ENCODE data around the gene OMP. TPM values are rescaled to one million over a fixed set of nuclear protein-coding genes. Genes with fewer than 3 reads are reported as not detected.
"Not testable (repeated sequence)": the region's sequence is repeated elsewhere in the genome, so short reads cannot be mapped to it uniquely, and the experiment has no call there.

OMP gene
- total and polyA plus RNA-seq, 2 experiments from 2014 or later = not detected

- H3K9me3 ChIP-seq (ENCODE audit: low read depth) = no peaks in the 10 kb centered on the region
- H3K4me1 ChIP-seq (ENCODE audit: insufficient read depth) = peaks cover 2% of the 10 kb centered on the region
- no peak overlapping the region for H3K4me2 ChIP-seq
- H2AFZ ChIP-seq = no peak overlapping the region
- H3K27me3 ChIP-seq = no peaks in the 10 kb centered on the region
- no peak overlapping the region for H3K4me3 ChIP-seq
- no peak for TF ChIP-seq EZH2 (IDR thresholded peaks at IDR 0.05; ENCODE audit: borderline replicate concordance)
- TF ChIP-seq EZH2phosphoT487 (IDR thresholded peaks at IDR 0.05; ENCODE audit: low read depth, severe bottlenecking, unreplicated experiment) = no peak
- TF ChIP-seq CTCF (IDR thresholded peaks at IDR 0.05; ENCODE audit: poor library complexity) = no peak
- no peaks in the 10 kb centered on the region for H3K9me2 ChIP-seq (replicated peaks; ENCODE audit: insufficient read depth)
- WGBS (ENCODE audit: low lambda C conversion rate, missing lambda C conversion rate) = 88% methylated on average over 5 of the region's 8 CpGs
- DNase-seq (ENCODE audit: low spot score) = no peak
- no peaks in the 10 kb centered on the region for H4K20me1 ChIP-seq (ENCODE audit: insufficient read depth, poor library complexity, severe bottlenecking)
- H3K27ac ChIP-seq = peak overlapping the region; percentile 58
- no peaks in the 10 kb centered on the region for H3K36me3 ChIP-seq (replicated peaks; ENCODE audit: insufficient read depth, low read depth)
- H3K79me2 ChIP-seq = no peaks in the 10 kb centered on the region
Observed at GRCh38 chr11:77096591-77097019, 6.0 kb upstream of the OMP start.

- whole genome bisulfite sequencing (ENCODE audit: low lambda C conversion rate, missing lambda C conversion rate) = 86% methylated on average over 4 of the region's 4 CpGs
- not testable (repeated sequence) for H3K27ac ChIP-seq; H3K9me3 ChIP-seq (ENCODE audit: low read depth); DNase-seq (ENCODE audit: low spot score); H3K27me3 ChIP-seq; H3K36me3 ChIP-seq (replicated peaks; ENCODE audit: insufficient read depth, low read depth); H3K4me3 ChIP-seq; H3K4me2 ChIP-seq; H3K4me1 ChIP-seq (ENCODE audit: insufficient read depth); H2AFZ ChIP-seq; H3K9me2 ChIP-seq (replicated peaks; ENCODE audit: insufficient read depth); H4K20me1 ChIP-seq (ENCODE audit: insufficient read depth, poor library complexity, severe bottlenecking); H3K79me2 ChIP-seq
Observed at GRCh38 chr11:77097180-77097579, 5.5 kb upstream of the OMP start.

GRCh38 chr11:77100166-77101042, 2.2 kb upstream of the OMP start:
- Histone ChIP-seq H3K27ac (no peak overlapping the region), H3K27me3 (no peaks in the 10 kb centered on the region), H3K9me3 (ENCODE audit: low read depth) (no peaks in the 10 kb centered on the region), H3K4me2 (no peak overlapping the region), H2AFZ (no peak overlapping the region), H3K36me3 (replicated peaks; ENCODE audit: insufficient read depth, low read depth) (no peaks in the 10 kb centered on the region), H3K4me3 (no peak overlapping the region), H3K9me2 (replicated peaks; ENCODE audit: insufficient read depth) (no peaks in the 10 kb centered on the region), H3K4me1 (ENCODE audit: insufficient read depth) (peaks cover 2% of the 10 kb centered on the region), H4K20me1 (ENCODE audit: insufficient read depth, poor library complexity, severe bottlenecking) (no peaks in the 10 kb centered on the region), H3K79me2 (no peaks in the 10 kb centered on the region)
- no peak for DNase-seq (ENCODE audit: low spot score)
- TF ChIP-seq CTCF (IDR thresholded peaks at IDR 0.05; ENCODE audit: poor library complexity) (no peak), EZH2 (IDR thresholded peaks at IDR 0.05; ENCODE audit: borderline replicate concordance) (no peak), EZH2phosphoT487 (IDR thresholded peaks at IDR 0.05; ENCODE audit: low read depth, severe bottlenecking, unreplicated experiment) (no peak)
- 98% methylated on average over 12 of the region's 14 CpGs for WGBS (ENCODE audit: low lambda C conversion rate, missing lambda C conversion rate)

- H3K4me3 ChIP-seq = no peak overlapping the region
- TF ChIP-seq CTCF (IDR thresholded peaks at IDR 0.05; ENCODE audit: poor library complexity) = peak; percentile 24
- no peak for TF ChIP-seq EZH2 (IDR thresholded peaks at IDR 0.05; ENCODE audit: borderline replicate concordance)
- H2AFZ ChIP-seq = no peak overlapping the region
- H3K4me1 ChIP-seq (ENCODE audit: insufficient read depth) = peaks cover 6% of the 10 kb centered on the region
- 97% methylated on average over 5 of the region's 5 CpGs for WGBS (ENCODE audit: low lambda C conversion rate, missing lambda C conversion rate)
- no peaks in the 10 kb centered on the region for H3K79me2 ChIP-seq
- no peaks in the 10 kb centered on the region for H3K9me2 ChIP-seq (replicated peaks; ENCODE audit: insufficient read depth)
- no peak for DNase-seq (ENCODE audit: low spot score)
- H4K20me1 ChIP-seq (ENCODE audit: insufficient read depth, poor library complexity, severe bottlenecking) = no peaks in the 10 kb centered on the region
- H3K27me3 ChIP-seq = no peaks in the 10 kb centered on the region
- no peak overlapping the region for H3K27ac ChIP-seq
- no peaks in the 10 kb centered on the region for H3K9me3 ChIP-seq (ENCODE audit: low read depth)
- H3K4me2 ChIP-seq = no peak overlapping the region
- H3K36me3 ChIP-seq (replicated peaks; ENCODE audit: insufficient read depth, low read depth) = no peaks in the 10 kb centered on the region
Observed at GRCh38 chr11:77101043-77101537, 1.6 kb upstream of the OMP start.
